Activated T-helper 17 cell treated with anti-CD3 and anti-CD28 coated beads, Interleukin-2, amount 50 U/mL, for 72 hours (primary cell): ENCODE measurements around the gene GABRR1. TPM values are rescaled to one million over a fixed set of nuclear protein-coding genes. Genes with fewer than 3 reads are reported as not detected.

Experiments used
- ATAC-seq: fragments of 150-1000 bp; cut with Tn5 transposase; replicated peaks from 2 replicates; pipeline ENCODE4 v1.10.0; 2021; ENCODE audit warnings: mild to moderate bottlenecking, moderate library complexity
- H3K27ac Mint-ChIP-seq: one replicate; pipeline ENCODE4 v1.8.0; 2022; ENCODE audit warnings: mixed read lengths
- H3K27me3 Mint-ChIP-seq: one replicate; pipeline ENCODE4 v1.8.0; 2022; ENCODE audit warnings: mixed read lengths
- H3K36me3 Mint-ChIP-seq: one replicate; pipeline ENCODE4 v1.8.0; 2022; ENCODE audit warnings: low read depth, mild to moderate bottlenecking, mixed read lengths
- H3K4me1 Mint-ChIP-seq: one replicate; pipeline ENCODE4 v1.8.0; 2022; ENCODE audit warnings: mixed read lengths
- H3K4me3 Mint-ChIP-seq: one replicate; pipeline ENCODE4 v1.8.0; 2022; ENCODE audit warnings: mild to moderate bottlenecking, mixed read lengths
- H3K9me3 Mint-ChIP-seq: one replicate; pipeline ENCODE4 v1.8.0; 2022; ENCODE audit warnings: mixed read lengths
- total RNA-seq, 2 donors: library from RNA; stranded (reverse); gene quantifications; one replicate each; pipeline ENCODE4 v1.2.3, GENCODE V29; 2022

Gene GABRR1
- total RNA-seq, 2 donors from 2014 or later: not detected

- no peaks in the 10 kb centered on the region for H3K4me1 Mint-ChIP-seq
- no peak for ATAC-seq
- H3K9me3 Mint-ChIP-seq: no peaks in the 10 kb centered on the region
- no peak overlapping the region for H3K27ac Mint-ChIP-seq
- H3K4me3 Mint-ChIP-seq: no peak overlapping the region
- H3K27me3 Mint-ChIP-seq: no peaks in the 10 kb centered on the region
- H3K36me3 Mint-ChIP-seq: no peaks in the 10 kb centered on the region
Measured at GRCh38 chr6:89200706-89201215, 16.4 kb downstream of the GABRR1 start.

GRCh38 chr6:89199579-89199978 lies 17.6 kb downstream of the GABRR1 start:
- H3K4me1 Mint-ChIP-seq: no peaks in the 10 kb centered on the region
- H3K27ac Mint-ChIP-seq: no peak overlapping the region
- ATAC-seq: no peak
- no peak overlapping the region for H3K4me3 Mint-ChIP-seq
- no peaks in the 10 kb centered on the region for H3K36me3 Mint-ChIP-seq
- H3K9me3 Mint-ChIP-seq: peaks cover 5% of the 10 kb centered on the region
- no peaks in the 10 kb centered on the region for H3K27me3 Mint-ChIP-seq

- no peak overlapping the region for H3K27ac Mint-ChIP-seq
- no peak for ATAC-seq
- H3K4me1 Mint-ChIP-seq: no peaks in the 10 kb centered on the region
- H3K36me3 Mint-ChIP-seq: no peaks in the 10 kb centered on the region
- H3K4me3 Mint-ChIP-seq: no peak overlapping the region
- no peaks in the 10 kb centered on the region for H3K27me3 Mint-ChIP-seq
- peaks cover 11% of the 10 kb centered on the region for H3K9me3 Mint-ChIP-seq
Measured at GRCh38 chr6:89198235-89198634, 18.9 kb downstream of the GABRR1 start.

GRCh38 chr6:89197141-89197540 lies 20.0 kb downstream of the GABRR1 start:
- no peaks in the 10 kb centered on the region for H3K36me3 Mint-ChIP-seq
- H3K4me3 Mint-ChIP-seq: no peak overlapping the region
- H3K27ac Mint-ChIP-seq: no peak overlapping the region
- ATAC-seq: no peak
- peaks cover 2% of the 10 kb centered on the region for H3K27me3 Mint-ChIP-seq
- H3K9me3 Mint-ChIP-seq: peaks cover 11% of the 10 kb centered on the region
- H3K4me1 Mint-ChIP-seq: no peaks in the 10 kb centered on the region

- no peaks in the 10 kb centered on the region for H3K4me1 Mint-ChIP-seq
- H3K27me3 Mint-ChIP-seq: peaks cover 4% of the 10 kb centered on the region
- H3K27ac Mint-ChIP-seq: no peak overlapping the region
- H3K36me3 Mint-ChIP-seq: no peaks in the 10 kb centered on the region
- no peak overlapping the region for H3K4me3 Mint-ChIP-seq
- no peak for ATAC-seq
- H3K9me3 Mint-ChIP-seq: peaks cover 11% of the 10 kb centered on the region
Measured at GRCh38 chr6:89194559-89194958, 22.6 kb downstream of the GABRR1 start.

- H3K36me3 Mint-ChIP-seq: no peaks in the 10 kb centered on the region
- H3K27me3 Mint-ChIP-seq: peaks cover 10% of the 10 kb centered on the region
- no peak for ATAC-seq
- peaks cover 11% of the 10 kb centered on the region for H3K9me3 Mint-ChIP-seq
- H3K4me3 Mint-ChIP-seq: no peak overlapping the region
- no peaks in the 10 kb centered on the region for H3K4me1 Mint-ChIP-seq
- H3K27ac Mint-ChIP-seq: no peak overlapping the region
Measured at GRCh38 chr6:89190741-89191140, 26.4 kb downstream of the GABRR1 start.

- Mint-ChIP-seq H3K4me3 (no peak overlapping the region), H3K27ac (no peak overlapping the region), H3K4me1 (no peaks in the 10 kb centered on the region), H3K27me3 (peaks cover 18% of the 10 kb centered on the region), H3K9me3 (no peaks in the 10 kb centered on the region), H3K36me3 (no peaks in the 10 kb centered on the region)
- ATAC-seq: no peak
Measured at GRCh38 chr6:89187504-89187903, 29.7 kb downstream of the GABRR1 start.

- Mint-ChIP-seq H3K27ac (no peak overlapping the region), H3K27me3 (peaks cover 16% of the 10 kb centered on the region), H3K9me3 (no peaks in the 10 kb centered on the region), H3K4me1 (no peaks in the 10 kb centered on the region), H3K4me3 (no peak overlapping the region), H3K36me3 (no peaks in the 10 kb centered on the region)
- no peak for ATAC-seq
Measured at GRCh38 chr6:89186762-89187161, 30.4 kb downstream of the GABRR1 start.

GRCh38 chr6:89184344-89184743 lies 32.8 kb downstream of the GABRR1 start:
- Mint-ChIP-seq H3K9me3 (no peaks in the 10 kb centered on the region), H3K36me3 (no peaks in the 10 kb centered on the region), H3K27me3 (peaks cover 21% of the 10 kb centered on the region), H3K4me1 (no peaks in the 10 kb centered on the region), H3K4me3 (no peak overlapping the region), H3K27ac (no peak overlapping the region)
- ATAC-seq: no peak

GRCh38 chr6:89183294-89183693 lies 33.9 kb downstream of the GABRR1 start:
- ATAC-seq: no peak
- Mint-ChIP-seq H3K27me3 (peaks cover 21% of the 10 kb centered on the region), H3K27ac (no peak overlapping the region), H3K4me1 (no peaks in the 10 kb centered on the region), H3K4me3 (no peak overlapping the region), H3K36me3 (no peaks in the 10 kb centered on the region), H3K9me3 (no peaks in the 10 kb centered on the region)

- Mint-ChIP-seq H3K4me3 (no peak overlapping the region), H3K27ac (no peak overlapping the region), H3K36me3 (no peaks in the 10 kb centered on the region), H3K4me1 (no peaks in the 10 kb centered on the region), H3K27me3 (peaks cover 15% of the 10 kb centered on the region), H3K9me3 (no peaks in the 10 kb centered on the region)
- ATAC-seq: no peak
Measured at GRCh38 chr6:89180971-89181370, 36.2 kb downstream of the GABRR1 start.

GRCh38 chr6:89180112-89180511 lies 37.0 kb downstream of the GABRR1 start:
- ATAC-seq: no peak
- Mint-ChIP-seq H3K9me3 (no peaks in the 10 kb centered on the region), H3K27ac (no peak overlapping the region), H3K36me3 (no peaks in the 10 kb centered on the region), H3K27me3 (peaks cover 15% of the 10 kb centered on the region), H3K4me3 (no peak overlapping the region), H3K4me1 (no peaks in the 10 kb centered on the region)

GRCh38 chr6:89173634-89174033 lies 43.5 kb downstream of the GABRR1 start:
- no peak for ATAC-seq
- no peak overlapping the region for H3K27ac Mint-ChIP-seq
- no peaks in the 10 kb centered on the region for H3K4me1 Mint-ChIP-seq
- H3K4me3 Mint-ChIP-seq: no peak overlapping the region
- H3K27me3 Mint-ChIP-seq: no peaks in the 10 kb centered on the region
- no peaks in the 10 kb centered on the region for H3K9me3 Mint-ChIP-seq
- no peaks in the 10 kb centered on the region for H3K36me3 Mint-ChIP-seq

GRCh38 chr6:89172131-89172530 lies 45.0 kb downstream of the GABRR1 start:
- H3K4me3 Mint-ChIP-seq: no peak overlapping the region

GRCh38 chr6:89162047-89162371 lies 55.1 kb downstream of the GABRR1 start:
- Mint-ChIP-seq H3K4me1 (no peaks in the 10 kb centered on the region), H3K36me3 (peaks cover 64% of the 10 kb centered on the region), H3K27me3 (no peaks in the 10 kb centered on the region), H3K27ac (no peak overlapping the region), H3K9me3 (no peaks in the 10 kb centered on the region), H3K4me3 (no peak overlapping the region)
- no peak for ATAC-seq

More at GRCh38 chr6:89172131-89172530, 45.0 kb downstream of the GABRR1 start:
- no peak for ATAC-seq
- Mint-ChIP-seq H3K9me3 (no peaks in the 10 kb centered on the region), H3K4me1 (no peaks in the 10 kb centered on the region), H3K36me3 (no peaks in the 10 kb centered on the region), H3K27ac (no peak overlapping the region), H3K27me3 (no peaks in the 10 kb centered on the region)
